Fibroblast of skin of left biceps (primary cell): ENCODE measurements around the gene RITA1.
"Not testable (repeated sequence)": the region's sequence is repeated elsewhere in the genome, so short reads cannot be mapped to it uniquely, and the experiment has no call there.

Experiments
- DNase-seq, 2 experiments: peaks; one replicate each; pipeline ENCODE4 v3.0.0-alpha.2; 2013; ENCODE audit warnings: low read depth in 2 of 2

Gene RITA1, protein sequence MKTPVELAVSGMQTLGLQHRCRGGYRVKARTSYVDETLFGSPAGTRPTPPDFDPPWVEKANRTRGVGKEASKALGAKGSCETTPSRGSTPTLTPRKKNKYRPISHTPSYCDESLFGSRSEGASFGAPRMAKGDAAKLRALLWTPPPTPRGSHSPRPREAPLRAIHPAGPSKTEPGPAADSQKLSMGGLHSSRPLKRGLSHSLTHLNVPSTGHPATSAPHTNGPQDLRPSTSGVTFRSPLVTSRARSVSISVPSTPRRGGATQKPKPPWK

DNA sequence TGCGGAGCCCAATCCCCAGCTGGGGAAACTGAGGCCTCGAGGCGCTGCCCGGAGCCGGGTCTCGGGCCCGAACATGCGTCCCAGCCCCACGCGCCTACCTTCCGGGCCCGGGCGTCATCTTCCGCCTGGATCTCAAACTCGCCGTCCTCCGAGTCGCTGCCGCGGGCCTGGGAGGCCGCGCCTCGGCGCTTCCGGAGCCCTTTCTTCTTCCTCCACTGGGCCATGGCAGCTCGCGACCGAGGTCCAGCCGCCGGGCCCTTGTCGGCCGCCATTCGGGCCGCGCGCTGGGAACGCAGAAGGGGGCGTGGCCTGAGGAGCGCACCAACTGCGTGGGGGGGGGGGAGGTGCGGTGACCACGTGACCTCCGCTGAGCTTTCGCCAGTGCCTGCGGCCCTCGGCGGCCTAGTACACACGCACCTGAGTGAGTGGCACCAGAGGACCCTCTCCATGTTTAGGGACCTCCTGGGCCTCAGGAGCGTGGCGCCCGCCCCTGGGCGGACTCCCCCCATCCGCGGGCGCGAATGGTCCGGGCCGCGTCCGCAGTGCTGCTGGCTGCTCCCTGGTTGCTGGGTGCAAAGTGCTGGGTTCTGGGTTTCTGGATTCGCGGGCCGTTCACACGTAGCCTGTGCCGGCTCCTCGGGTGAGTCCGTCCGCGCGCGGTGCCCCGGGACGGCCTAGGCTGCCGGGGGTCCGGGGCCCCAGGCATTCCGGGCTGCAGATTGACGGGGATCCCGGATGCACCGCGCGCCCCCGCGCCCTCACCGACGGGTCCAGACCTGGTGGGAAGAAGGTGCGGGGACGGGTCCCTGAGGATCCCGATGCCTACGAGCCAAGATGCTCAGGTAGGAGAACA lies at the start of gene RITA1, which contains the start of gene DDX54:
RITA1 (plus strand) TSS at position 542 of the 853 bp plus-strand sequence. CDS start 1,026 bp downstream, outside the sequence.
DDX54 (minus strand) TSS at position 299 of the 853 bp plus-strand sequence; CDS start at position 272, 27 bp downstream.
- no peak for DNase-seq

DNA sequence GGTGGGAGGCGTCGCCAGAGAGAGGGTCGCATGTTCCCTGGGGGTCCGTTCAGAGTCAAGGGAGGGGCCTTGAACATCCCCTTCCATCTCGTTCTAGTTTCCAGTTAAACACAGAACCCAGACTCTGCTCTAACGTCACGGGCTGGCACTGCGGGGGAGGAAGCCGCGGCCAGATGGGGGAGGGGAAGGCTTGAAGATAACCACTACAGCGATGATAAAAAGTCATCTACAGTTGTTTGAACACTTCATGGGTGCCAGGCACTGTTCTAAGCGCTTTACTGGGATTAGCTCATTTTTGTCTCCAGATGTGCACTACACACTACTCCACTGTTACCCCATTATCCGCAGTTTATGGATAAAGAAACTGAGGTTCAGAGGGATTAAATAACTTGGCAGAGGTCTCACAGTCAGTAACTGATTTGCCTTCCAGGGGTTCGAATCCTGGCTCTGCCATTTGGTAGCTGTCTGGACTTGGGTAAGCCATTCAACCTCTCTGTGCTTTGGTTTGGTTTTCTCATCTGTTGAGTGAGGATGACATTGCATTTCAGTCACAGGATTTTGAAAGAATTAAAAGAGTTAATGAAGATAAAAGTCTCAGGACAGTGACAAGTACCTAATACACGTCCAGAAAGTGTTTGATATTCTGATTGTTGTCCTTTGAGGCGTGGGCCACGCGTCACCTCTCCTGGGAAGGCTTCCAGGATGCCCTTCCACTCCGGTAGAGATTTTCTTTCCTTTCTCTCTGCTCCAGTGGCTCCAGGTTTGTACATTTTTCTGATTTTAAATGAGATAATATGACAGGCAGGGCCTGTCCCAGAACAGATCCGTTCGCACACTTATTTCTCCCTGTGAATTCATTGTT lies 49.2 kb upstream of the RITA1 start:
- no peak for DNase-seq

DNA sequence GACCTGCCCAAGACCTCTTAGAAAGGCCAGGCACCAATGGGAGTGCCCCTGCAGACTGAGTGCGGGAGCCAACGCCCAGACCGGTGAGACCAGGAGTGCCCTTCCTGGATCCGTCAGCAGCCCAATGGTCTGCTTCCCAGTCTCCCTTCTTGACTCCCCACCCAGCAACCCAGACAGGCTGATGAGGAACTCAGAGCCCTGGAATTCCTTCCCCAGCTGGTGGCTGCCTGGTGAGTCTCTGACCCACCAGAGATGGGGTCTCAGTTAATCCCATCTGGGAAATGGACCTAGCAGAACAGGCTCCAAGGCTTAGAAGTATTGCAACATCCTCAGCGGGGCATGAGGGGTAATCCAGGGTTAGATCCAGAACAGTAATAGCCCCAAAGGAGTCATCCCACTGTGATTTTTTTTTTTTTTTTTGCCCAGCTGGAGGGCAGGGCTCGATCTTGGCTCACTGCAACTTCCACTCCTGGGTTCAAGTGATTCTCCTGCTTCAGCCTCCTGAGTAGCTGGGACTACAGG lies 48.5 kb upstream of the RITA1 start:
- DNase-seq = no peak

DNA sequence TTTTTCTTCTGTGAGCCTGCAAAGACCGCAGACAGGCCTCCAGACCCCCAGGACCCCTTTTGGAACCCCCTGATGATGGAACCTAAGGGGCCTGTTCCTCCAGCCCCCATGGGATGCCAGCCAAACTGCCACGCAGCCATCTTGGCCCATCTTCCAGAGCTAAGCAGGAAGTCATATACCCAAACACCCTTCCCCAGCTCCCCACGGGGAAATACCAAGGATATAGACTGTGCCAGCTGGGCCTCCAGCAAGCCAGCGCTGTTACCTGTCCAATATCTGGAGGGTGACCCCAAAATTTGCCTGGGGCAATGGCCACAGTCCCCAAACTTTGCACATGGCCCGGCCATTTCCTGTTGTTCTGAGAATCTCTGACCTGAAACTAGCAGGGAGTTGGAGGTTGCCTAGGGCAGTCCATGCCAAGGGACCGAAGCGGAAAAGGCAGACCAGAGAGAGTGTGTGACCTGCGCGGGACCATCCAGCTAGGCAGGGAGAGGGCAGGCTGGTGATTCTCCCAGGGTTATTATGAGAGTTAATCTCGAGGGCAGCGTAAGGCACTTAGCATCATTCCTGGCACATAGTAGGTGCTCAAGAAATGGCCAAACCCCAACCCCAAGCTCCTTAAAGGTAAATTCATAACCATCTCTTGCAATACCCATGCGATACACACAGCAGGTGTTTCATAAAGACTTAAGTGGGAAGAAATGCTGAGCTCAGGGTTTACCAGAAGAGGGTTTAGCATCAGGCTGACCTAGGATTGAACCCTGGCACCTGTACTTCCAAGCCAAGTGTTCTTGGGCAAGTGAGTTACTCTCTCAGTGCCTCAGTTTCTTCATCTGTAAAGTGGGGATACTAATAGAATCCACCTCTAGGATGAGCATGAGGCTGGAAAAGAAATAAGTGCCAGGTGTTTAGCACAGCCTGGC lies 47.4 kb upstream of the RITA1 start:
- no peak for DNase-seq

DNA sequence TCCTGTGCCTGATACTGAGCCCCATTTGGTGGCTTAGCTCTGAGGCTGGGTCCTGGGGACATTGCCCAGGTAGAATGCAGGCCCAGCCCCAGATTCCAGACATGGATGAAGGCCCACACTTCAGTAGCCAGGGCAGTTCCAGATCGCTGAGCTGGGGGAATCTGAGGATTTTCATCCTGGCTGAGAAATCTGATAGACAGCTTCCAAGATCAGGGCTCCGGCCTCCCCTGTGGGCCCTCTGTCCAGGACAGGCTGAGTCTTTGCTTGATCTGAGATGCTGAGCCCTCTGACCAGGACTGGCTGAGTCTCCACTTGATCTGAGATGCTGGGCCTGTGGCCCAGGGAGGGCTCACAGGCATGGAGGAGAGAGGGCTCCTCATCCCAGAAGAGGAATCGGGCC lies 46.7 kb upstream of the RITA1 start:
- DNase-seq = no peak

DNA sequence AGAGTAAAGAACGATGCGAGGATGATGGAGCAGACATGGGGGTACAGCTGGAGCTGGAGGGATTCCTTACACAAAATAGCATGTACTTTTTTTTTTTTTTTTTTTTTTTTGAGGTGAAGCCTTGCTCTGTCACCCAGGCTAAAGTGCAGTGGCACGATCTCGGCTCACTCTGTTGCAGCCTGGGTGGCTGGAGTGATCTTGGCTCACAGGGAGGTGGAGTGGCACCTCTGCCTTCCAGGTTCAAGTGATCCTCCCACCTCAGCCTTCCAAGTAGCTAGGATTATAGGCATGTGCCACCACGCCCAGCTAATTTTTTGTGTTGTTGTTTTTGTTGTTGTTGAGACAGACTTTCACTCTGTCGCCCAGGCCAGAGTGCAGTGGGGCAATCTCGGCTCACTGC lies 44.8 kb upstream of the RITA1 start:
- DNase-seq = no peak

DNA sequence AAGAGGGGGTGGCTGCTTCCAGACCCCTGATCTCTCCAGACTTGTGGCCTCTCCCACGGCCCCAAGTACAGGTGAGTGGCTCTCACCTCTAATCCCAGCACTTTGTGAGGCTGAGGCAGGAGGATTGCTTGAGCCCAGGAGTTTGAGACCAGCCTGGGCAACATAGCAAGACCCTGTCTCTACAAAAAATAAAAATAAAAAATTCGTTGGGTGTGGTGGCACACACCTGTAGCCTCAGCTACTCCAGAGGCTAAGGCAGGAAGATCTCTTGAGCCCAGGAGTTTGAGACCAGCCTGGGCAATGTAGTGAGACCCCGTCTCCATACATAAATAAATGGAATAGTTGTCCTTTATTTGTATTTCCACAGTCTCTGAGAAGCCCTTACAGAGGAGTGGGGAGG lies 43.8 kb upstream of the RITA1 start:
- not testable (repeated sequence) for DNase-seq

DNA sequence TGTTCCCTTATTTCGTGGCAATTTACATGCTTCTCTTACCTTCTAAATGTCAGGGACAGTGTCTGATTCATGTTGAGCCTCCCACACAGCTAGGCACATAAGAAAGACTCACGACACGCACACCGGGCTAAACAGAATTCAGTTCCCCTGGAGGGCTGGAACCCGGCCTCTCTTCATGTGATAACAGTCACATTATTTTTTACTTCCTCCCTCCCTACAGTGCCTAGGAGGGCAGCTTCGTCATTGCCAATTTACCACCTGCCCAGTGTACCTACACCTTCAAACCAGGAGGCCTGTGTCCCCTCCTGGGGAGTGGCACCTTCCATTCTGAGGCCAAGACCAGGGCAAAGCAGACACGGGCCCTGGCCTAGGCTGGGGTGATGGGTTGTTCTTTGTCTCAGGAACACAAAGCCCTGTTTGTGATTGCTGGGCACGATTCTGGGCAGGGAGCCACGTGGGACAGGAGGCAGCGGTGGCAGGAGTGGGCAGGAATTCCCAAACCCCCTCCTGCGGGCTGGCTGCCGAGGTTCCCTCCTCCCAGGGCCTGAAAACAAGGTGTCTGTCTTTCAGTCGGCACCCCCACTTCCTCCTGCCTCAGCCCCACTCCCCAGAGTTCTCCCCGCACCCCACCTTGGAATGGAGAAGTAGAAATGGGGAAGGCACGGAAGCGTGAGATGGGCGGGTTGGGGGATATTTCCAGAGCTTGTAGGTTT lies 43.2 kb upstream of the RITA1 start:
- DNase-seq = no peak

DNA sequence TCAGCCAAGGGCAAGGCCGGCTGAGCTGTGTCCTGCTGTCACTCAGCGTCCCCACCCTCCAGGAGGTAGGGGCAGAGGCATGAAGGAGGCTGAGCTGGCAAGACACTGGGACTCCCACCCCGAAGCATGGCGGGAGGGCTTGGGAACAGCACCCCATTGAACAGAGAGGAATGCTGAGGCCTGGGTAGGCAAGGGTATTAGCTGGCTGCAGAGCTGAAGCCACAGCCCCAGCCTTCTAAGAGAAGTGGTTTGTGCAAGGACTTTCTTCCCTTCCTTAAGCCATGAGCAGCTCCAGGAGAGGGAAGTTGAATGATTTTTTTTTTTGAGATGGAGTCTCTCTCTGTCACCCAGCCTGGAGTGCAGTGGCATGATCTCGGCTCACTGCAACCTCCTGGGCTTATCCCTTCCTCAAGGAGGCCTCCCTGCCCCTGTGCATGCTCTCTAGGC lies 42.6 kb upstream of the RITA1 start:
- DNase-seq = no peak

DNA sequence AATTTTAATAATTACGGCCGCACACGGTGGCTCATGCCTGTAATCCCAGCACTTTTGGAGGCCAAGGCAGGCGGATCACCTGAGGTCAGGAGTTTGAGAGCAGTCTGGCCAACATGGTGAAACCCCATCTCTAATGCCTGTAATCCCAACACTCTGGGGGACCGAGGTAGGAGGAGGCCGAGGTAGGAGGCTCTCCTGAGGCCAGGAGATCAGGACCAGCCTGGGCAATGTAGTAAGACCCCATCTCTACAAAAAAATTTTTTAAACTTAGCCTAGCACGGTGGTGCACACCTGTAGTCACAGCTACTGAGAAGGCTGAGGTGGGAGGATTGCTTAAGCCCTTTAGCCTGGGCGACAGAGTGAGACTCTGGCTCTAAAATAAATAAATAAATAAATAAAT lies 41.6 kb upstream of the RITA1 start:
- no peak for DNase-seq

DNA sequence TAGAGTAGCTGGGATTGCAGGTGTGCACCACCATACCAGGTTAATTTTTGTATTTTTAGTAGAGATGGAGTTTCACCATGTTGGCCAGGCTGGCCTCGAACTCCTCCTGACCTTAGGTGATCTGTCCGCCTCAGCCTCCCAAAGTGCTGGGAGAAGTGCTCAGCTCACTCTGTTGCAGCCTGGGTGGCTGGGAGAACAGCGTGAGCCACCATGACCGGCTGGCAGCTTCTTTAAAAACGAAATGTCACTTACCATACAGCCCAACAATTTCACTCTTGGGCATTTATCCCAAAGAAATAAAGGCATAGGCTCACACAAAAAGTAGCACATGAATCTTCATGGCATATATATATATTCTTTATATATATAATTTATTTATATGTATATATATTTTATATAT lies 40.7 kb upstream of the RITA1 start:
- DNase-seq = no peak

DNA sequence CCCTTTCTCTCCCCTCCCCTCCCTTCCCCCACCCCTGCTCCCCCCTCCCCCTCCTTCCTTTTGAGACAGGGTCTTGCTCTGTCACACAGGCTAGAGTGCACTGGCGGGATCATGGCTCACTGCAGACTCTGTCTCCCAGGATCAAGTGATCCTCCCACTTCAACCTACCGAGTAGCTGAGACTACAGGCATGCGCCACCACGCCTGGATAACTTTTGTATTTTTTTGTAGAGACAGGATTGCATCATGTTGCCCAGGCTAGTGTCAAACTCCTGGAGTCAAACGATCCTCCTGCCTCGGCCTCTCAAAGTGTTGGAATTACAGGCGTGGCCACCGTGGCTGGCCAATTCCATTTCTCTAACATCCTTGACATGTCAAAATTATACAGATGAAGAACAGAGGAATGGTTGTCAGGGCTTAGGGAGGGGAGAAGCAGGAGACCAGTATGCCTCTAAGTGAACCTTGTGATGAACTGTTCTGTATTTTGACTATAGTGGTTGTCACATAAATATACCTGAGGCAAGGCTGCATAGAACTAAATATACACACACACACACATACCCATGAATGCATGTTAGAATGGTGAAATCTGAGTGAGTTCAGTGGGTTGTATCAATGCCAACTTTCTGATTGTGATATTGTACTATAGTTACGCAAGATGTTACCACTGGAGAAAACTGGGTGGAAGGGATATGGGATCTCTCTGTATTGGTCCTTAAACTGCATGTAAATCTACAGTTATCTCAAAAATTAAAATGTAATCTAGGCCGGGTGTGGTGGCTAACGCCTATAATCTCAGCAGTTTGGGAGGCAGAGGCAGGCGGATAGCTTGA lies 39.6 kb upstream of the RITA1 start:
- no peak for DNase-seq

DNA sequence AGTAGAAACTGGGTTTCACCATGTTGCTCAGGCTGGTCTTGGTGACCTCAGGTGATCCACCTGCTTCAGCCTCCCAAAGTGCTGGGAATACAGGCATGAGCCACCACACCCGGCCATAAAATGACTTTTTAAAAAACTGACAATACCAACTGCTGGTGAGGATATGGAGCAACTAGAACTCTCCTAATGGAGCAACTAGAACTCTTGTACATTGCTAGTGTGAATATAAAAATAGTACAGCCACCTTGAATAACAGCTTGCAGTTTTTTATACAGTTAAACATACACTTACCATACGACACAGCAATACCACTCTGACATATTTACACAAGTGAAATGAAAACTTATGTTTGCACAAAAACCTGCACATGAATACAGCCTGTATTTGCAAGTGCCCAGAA lies 38.5 kb upstream of the RITA1 start:
- DNase-seq = no peak

DNA sequence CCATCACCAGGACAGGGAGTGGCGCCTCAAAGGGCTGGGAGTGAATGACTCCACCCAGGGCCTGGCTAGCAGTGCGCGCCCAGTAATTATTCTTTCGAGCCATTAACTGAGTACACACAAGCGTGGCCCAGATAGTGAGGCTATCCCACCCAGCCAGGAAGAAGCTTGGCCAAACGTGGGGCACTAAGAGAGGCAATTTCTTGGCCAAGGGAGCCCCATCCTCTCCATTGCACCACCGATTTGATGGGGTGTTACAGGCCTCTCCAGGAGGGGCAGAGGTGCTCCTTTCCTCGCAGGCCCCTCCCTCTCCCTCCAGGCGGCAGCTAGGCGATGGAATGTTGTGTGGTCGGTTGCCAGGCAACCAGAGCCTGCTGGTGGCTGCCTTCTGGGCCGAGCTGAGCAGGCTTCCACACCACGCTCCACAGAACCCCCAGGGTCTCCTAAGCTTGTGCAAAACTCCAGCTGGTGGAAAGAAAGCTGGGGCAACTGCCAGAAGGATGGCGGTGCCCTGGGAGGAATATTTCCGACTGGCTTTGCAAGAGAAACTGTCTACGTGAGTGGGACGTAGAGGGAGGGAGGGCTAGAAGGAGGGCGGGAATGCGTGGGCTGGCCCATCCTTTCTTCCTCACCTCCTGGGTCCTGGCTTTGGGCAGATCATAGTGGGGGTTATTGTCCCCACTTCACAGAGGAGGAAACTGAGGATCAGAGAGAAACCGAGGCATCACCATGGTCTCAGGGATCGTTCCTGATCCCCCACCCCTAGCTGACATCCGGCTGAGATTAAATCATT lies 36.0 kb upstream of the RITA1 start, which contains the start of gene CFAP73:
CFAP73 (plus strand) TSS at position 364 of the 790 bp plus-strand sequence; CDS start at position 498, 134 bp downstream.
- DNase-seq = peak; percentile 57 to 63

DNA sequence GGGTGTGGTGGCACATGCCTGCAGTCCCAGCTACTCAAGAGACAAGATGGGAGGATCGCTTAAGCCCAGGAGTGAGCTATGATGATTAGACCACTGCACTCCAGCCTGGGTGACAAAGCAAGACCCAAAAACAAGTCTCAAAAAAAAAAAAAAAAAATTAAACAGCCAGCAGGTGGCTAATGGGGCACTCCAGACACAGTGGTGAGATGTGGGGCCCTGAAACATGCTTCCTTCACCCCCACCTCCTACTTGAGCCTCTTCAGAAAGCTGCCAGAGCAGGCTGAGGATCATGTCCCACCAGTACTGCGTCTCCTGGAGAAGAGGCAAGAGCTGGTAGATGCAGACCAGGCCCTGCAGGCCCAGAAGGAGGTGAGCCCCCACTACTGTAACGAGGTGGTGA lies 33.9 kb upstream of the RITA1 start:
- no peak for DNase-seq

DNA sequence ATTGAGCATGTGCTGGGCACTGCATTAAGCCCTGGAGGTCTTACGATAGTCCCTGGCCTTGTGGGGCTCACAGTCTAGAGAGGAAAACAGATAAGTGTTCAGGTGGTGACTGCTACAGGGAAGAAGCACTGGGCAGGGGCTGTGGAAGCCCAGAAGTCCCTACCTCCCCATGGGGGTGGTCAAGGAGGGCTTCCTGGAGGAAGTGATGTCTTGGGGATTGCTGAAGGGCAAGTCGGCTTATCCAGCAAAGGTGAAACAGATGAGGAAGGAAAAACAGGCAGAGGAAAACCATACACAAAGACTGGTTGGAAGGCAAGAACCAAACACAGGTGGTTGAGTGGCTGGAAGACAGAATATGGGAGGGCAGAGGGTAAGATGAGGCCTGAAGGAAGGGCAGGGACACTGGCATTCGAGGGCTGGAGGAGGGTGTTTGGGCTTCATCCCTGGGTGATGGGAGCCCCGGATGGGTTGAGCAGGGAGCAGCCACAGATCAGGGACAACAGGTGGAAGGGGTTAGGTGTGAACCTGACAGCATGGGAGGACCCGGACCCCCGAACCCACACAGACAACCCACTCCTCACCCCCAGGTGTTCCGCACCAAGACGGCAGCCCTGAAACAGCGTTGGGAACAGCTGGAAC lies 33.2 kb upstream of the RITA1 start:
- no peak for DNase-seq
